GM18526 (cell line): ENCODE data around the gene PHF19.

ENCODE experiments used
- POLR2A ChIP-seq: IDR thresholded peaks from 3 replicates; pipeline ENCODE4 v1.6.1; 2011; ENCODE audit not compliant: insufficient read length; ENCODE audit errors: extremely low read depth

The PHF19 gene

GRCh38 chr9:120890320-120891244 lies 13.6 kb upstream of the PHF19 start:
- no peak for TF ChIP-seq POLR2A

GRCh38 chr9:120889606-120890271 lies 12.8 kb upstream of the PHF19 start:
- no peak for TF ChIP-seq POLR2A

- no peak for TF ChIP-seq POLR2A
These were observed 11.6 kb upstream of the PHF19 start for GRCh38 chr9:120888626-120889025.

- no peak for TF ChIP-seq POLR2A
These were observed 9.5 kb upstream of the PHF19 start for GRCh38 chr9:120886490-120886967.

- TF ChIP-seq POLR2A: no peak
These were observed 9.0 kb upstream of the PHF19 start for GRCh38 chr9:120885958-120886357.

GRCh38 chr9:120885457-120885856 lies 8.5 kb upstream of the PHF19 start:
- TF ChIP-seq POLR2A: no peak

- TF ChIP-seq POLR2A: no peak
These were observed 6.6 kb upstream of the PHF19 start for GRCh38 chr9:120883608-120883996.

- no peak for TF ChIP-seq POLR2A
These were observed 6.1 kb upstream of the PHF19 start for GRCh38 chr9:120882935-120883607.

- TF ChIP-seq POLR2A: no peak
These were observed 2.5 kb upstream of the PHF19 start for GRCh38 chr9:120879446-120879845.

- no peak for TF ChIP-seq POLR2A
These were observed 1.5 kb upstream of the PHF19 start for GRCh38 chr9:120878188-120879130.

- TF ChIP-seq POLR2A: peak; percentile 63
These were observed 467 bp upstream of the PHF19 start for GRCh38 chr9:120877276-120878034.

GRCh38 chr9:120875954-120876841 lies 790 bp downstream of the PHF19 start:
- TF ChIP-seq POLR2A: peak; percentile 66

GRCh38 chr9:120875643-120875953 lies 1.4 kb downstream of the PHF19 start:
- TF ChIP-seq POLR2A: no peak

- TF ChIP-seq POLR2A: no peak
These were observed 1.8 kb downstream of the PHF19 start for GRCh38 chr9:120875195-120875565.
